LHCN-M2 (cell line): ENCODE measurements around the gene ZNF506. TPM values are rescaled to one million over a fixed set of nuclear protein-coding genes. Genes with fewer than 3 reads are reported as not detected.
"Not testable (repeated sequence)": the region's sequence is repeated elsewhere in the genome, so short reads cannot be mapped to it uniquely, and the experiment has no call there.

ENCODE experiments used
- DNase-seq: peaks from one replicate; pipeline ENCODE4 v3.0.0-alpha.2; 2012; ENCODE audit warnings: low read depth
- total RNA-seq: library from RNA; depleted of rRNA; stranded (reverse); fragments of >200 nt; gene quantifications from 2 replicates; pipeline ENCODE4 v1.2.3, GENCODE V29; 2014; rRNA removed

Gene ZNF506
- total RNA-seq, 1 experiment from 2014 or later: 9.4 TPM

DNA sequence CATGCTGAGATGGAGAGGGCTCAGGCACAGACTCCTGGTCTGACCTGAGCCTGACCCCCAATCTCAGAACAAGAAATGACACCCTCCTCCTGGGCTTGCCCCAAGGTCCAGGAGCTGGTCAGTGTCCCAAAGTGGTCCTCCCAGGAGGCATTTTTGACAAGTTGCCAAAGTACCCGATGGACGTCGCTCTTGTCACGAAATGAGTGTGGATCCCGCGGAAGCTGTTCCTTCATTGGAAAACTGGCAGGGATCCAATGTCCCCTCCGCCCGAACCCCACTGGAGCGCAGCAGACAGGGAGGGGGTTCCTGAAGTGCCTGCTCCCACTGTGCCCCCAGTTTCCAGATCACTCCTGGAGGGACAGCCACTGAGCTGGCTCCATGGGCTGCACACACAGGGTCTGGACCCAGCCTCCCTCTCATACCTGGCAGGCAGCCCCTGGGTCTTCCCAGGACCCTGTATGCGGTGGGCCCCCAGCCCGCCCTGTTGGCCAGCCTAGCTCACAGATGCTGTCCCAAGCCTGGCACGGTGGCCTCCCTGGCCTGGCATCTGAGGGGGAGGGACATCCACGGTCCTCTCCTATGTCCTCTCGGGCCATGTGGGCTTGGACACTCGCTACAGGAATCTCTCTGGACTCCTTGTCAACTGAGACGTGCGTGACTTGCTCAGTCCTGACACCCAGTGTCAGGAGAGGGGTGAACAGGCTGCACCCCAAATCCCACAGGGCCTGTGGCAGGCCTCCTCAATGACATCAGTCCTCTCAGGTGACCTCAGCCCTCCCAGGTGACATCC lies 75.9 kb downstream of the ZNF506 start:
- no peak for DNase-seq

DNA sequence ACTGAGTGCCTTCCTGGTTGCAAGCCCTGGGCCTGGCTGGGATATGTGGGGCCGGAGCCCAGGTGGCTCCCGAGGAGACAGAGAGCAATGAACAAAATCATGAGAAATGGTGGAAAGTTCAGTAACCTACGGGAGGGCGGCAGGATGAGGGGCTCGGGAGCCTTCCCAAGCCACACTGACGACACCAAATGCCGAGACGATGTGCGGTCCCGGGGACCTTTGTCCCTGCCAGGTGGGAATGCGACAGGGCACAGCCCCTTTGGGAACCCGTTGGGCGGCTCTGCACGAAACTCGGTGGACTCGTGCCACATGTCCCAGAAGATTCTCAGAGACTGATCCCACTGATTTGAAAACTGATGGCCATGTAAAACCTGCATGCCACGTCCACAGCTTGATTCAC lies 76.9 kb downstream of the ZNF506 start:
- no peak for DNase-seq

DNA sequence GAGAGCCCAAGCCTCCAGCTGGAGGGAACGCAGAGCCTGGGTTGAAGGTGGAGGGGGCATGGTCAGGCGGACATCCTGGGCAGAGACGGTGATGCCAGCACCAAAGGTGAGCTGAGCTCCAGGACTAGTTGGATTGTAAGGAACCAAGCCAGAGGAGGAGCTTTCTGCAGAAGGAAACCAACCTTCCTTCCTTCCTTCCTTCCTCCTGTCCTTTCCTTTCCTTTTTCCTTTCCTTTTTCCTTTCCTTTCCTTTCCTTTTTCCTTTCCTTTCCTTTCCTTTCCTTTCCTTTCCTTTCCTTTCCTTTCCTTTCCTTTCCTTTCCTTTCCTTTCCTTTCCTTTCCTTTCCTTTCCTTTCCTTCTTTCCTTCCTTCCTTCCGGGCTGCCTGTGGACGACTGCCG lies 77.6 kb downstream of the ZNF506 start:
- DNase-seq: not testable (repeated sequence)

DNA sequence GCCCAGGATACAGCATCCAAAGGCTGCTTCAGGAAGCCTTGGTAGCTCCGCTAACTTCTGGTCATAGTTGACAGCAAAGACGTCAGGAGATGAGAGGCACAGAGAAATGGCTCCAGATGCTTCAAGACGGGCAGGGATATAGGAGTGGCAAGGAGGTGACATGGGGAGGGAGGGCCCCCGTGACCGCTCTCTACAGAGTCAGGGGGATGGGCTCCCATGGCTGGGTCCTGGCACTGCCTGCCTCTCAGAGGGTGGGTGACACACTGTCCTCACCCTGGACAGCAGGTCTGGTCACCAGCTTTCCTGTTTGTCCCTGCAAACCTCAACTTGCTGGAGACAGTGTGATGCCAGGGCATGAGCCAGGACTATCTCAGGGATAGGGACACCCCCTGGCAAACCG lies 78.4 kb downstream of the ZNF506 start:
- DNase-seq: no peak

DNA sequence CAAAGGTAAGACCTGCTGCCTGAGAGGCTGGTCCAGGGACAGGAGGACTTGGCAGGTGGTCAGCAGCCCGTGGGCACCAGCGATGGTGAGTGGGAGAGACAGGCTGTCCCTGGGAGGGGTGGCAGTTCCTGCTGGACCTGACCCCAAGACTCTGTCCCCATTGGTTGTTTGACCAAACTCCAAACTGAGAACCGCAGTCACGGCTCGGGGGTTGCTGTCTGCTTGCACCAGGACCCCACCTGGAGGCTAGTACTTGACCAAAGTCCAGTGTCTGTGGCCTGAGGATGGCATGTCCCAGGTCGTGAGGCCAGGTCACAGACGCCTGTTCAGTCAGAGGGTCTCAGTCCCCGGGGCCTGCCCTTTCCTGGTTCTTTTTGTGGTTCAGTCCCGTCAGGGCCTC lies 78.8 kb downstream of the ZNF506 start:
- no peak for DNase-seq

Other genes starting within 250 kb of the ZNF506 start
- 0.69 and 1.1 TPM in 2 replicates for gene PBX4, start 203.1 kb downstream of the ZNF506 start, total RNA-seq
- gene LPAR2, start 193.5 kb downstream of the ZNF506 start, total RNA-seq: 0.52 and 1.4 TPM in 2 replicates
- gene GMIP, start 178.1 kb downstream of the ZNF506 start, total RNA-seq: 5.6 and 9.5 TPM in 2 replicates
- 106 and 133 TPM in 2 replicates for gene ATP13A1, start 158.1 kb downstream of the ZNF506 start, total RNA-seq
- 5.5 and 10.6 TPM in 2 replicates for gene ZNF101, start 152.9 kb downstream of the ZNF506 start, total RNA-seq
- gene ZNF14, start 88.6 kb downstream of the ZNF506 start, total RNA-seq: 3.1 and 4.0 TPM in 2 replicates
- gene ZNF253, start 44.1 kb upstream of the ZNF506 start, total RNA-seq: 9.9 and 11.2 TPM in 2 replicates
- gene ZNF93, start 79.2 kb upstream of the ZNF506 start, total RNA-seq: 23.3 and 30.8 TPM in 2 replicates
- 1.2 and 4.3 TPM in 2 replicates for gene ZNF682, start 217.8 kb upstream of the ZNF506 start, total RNA-seq